Activated naive CD4-positive, alpha-beta T cell treated with anti-CD3 and anti-CD28 coated beads, Interleukin-2, amount 50 U/mL, for 24 hours (primary cell): ENCODE results near the gene CEP70.
"Not testable (repeated sequence)": the region's sequence is repeated elsewhere in the genome, so short reads cannot be mapped to it uniquely, and the experiment has no call there.

Experiments
- H3K27ac Mint-ChIP-seq: one replicate; pipeline ENCODE4 v1.8.0; 2021; ENCODE audit warnings: mild to moderate bottlenecking, mixed read lengths
- H3K27me3 Mint-ChIP-seq: one replicate; pipeline ENCODE4 v1.8.0; 2021; ENCODE audit warnings: mixed read lengths
- H3K36me3 Mint-ChIP-seq: one replicate; pipeline ENCODE4 v1.8.0; 2021; ENCODE audit warnings: mixed read lengths
- H3K4me1 Mint-ChIP-seq: one replicate; pipeline ENCODE4 v1.8.0; 2021; ENCODE audit warnings: mixed read lengths
- H3K4me3 Mint-ChIP-seq: one replicate; pipeline ENCODE4 v1.8.0; 2021; ENCODE audit warnings: mild to moderate bottlenecking, mixed read lengths
- H3K9me3 Mint-ChIP-seq: one replicate; pipeline ENCODE4 v1.8.0; 2021; ENCODE audit warnings: mixed read lengths

The CEP70 gene

DNA sequence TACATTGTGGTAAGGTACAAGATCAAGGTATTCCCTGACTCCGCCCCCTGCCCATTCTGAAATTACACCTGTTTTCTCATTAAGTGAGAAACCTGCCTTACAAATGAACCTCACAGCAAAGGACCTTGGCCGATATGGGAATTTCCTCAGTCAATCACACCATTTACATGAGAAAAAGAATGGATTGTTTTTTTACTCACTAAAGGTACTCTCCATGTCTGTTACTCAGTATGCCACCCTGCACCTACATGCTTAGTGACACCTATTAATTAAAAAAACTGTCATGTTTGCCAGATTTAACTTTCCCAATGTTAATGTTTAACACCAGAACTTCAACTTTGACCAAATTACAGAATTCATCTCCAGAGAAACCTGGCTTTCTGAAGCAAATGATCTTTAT is 97.6 kb downstream of the CEP70 start:
- peaks cover 31% of the 10 kb centered on the region for H3K36me3 Mint-ChIP-seq
- no peak overlapping the region for H3K4me3 Mint-ChIP-seq
- no peak overlapping the region for H3K27ac Mint-ChIP-seq
- no peaks in the 10 kb centered on the region for H3K27me3 Mint-ChIP-seq
- no peaks in the 10 kb centered on the region for H3K4me1 Mint-ChIP-seq
- peaks cover 10% of the 10 kb centered on the region for H3K9me3 Mint-ChIP-seq

- not testable (repeated sequence) for H3K27ac Mint-ChIP-seq
- H3K36me3 Mint-ChIP-seq, result peaks cover 31% of the 10 kb centered on the region
These were observed 98.4 kb downstream of the CEP70 start for GRCh38 chr3:138495638-138496037.

DNA sequence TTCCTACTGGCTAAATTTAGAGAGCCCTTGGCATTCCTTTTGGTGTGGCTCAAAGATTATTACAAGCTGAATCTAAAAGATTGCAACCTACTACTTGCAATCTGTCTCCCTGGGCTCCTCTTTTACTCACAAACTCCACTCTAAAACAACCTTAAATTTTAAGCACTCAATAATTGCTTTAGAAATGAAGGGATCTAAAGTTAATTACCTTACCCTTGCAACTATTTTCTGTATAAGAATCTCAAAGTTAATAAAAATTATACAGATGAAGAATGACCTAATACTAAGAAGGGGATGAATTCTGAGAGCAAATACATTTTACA is 99.5 kb downstream of the CEP70 start:
- Mint-ChIP-seq H3K4me1 (no peaks in the 10 kb centered on the region), H3K4me3 (no peak overlapping the region), H3K27me3 (no peaks in the 10 kb centered on the region), H3K9me3 (peaks cover 14% of the 10 kb centered on the region), H3K27ac (no peak overlapping the region), H3K36me3 (peaks cover 26% of the 10 kb centered on the region)

More at GRCh38 chr3:138495638-138496037, 98.4 kb downstream of the CEP70 start:
- not testable (repeated sequence) for H3K27me3 Mint-ChIP-seq, H3K4me3 Mint-ChIP-seq, H3K4me1 Mint-ChIP-seq
- H3K9me3 Mint-ChIP-seq, result peaks cover 13% of the 10 kb centered on the region

- Mint-ChIP-seq H3K4me3 (no peak overlapping the region), H3K27me3 (no peaks in the 10 kb centered on the region), H3K27ac (no peak overlapping the region), H3K36me3 (peaks cover 25% of the 10 kb centered on the region), H3K4me1 (no peaks in the 10 kb centered on the region), H3K9me3 (peaks cover 16% of the 10 kb centered on the region)
These were observed 100.1 kb downstream of the CEP70 start for GRCh38 chr3:138493804-138494606.

- H3K9me3 Mint-ChIP-seq, result peaks cover 20% of the 10 kb centered on the region
- H3K27me3 Mint-ChIP-seq, result no peaks in the 10 kb centered on the region
- no peak overlapping the region for H3K27ac Mint-ChIP-seq
- no peak overlapping the region for H3K4me3 Mint-ChIP-seq
- H3K4me1 Mint-ChIP-seq, result no peaks in the 10 kb centered on the region
- H3K36me3 Mint-ChIP-seq, result peaks cover 28% of the 10 kb centered on the region
These were observed 100.9 kb downstream of the CEP70 start for GRCh38 chr3:138492980-138493675.

- H3K4me3 Mint-ChIP-seq, result no peak overlapping the region
These were observed 102.1 kb downstream of the CEP70 start for GRCh38 chr3:138491971-138492370.

GRCh38 chr3:138486580-138486979 is 107.5 kb downstream of the CEP70 start:
- H3K9me3 Mint-ChIP-seq, H3K36me3 Mint-ChIP-seq, H3K27ac Mint-ChIP-seq, H3K4me3 Mint-ChIP-seq, H3K27me3 Mint-ChIP-seq, H3K4me1 Mint-ChIP-seq: not testable (repeated sequence)

More at GRCh38 chr3:138491971-138492370, 102.1 kb downstream of the CEP70 start:
- Mint-ChIP-seq H3K36me3 (peaks cover 25% of the 10 kb centered on the region), H3K4me1 (no peaks in the 10 kb centered on the region), H3K27ac (no peak overlapping the region), H3K9me3 (peaks cover 20% of the 10 kb centered on the region), H3K27me3 (no peaks in the 10 kb centered on the region)

DNA sequence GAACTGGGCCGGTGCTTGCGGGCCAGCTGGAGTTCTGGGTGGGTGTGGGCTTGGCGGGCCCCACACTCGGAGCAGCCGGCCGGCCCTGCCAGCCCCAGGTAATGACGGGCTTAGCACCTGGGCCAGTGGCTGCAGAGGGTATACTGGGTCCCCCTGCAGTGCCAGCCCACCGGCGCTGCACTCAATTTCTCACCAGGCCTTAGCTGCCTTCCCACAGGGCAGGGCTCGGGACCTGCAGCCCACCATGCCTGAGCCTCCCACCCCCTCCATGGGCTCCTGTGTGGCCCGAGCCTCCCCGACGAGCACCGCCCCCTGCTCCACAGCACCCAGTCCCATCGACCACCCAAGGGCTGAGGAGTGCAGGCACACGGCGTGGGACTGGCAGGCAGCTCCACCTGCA is 109.4 kb downstream of the CEP70 start:
- H3K4me1 Mint-ChIP-seq, H3K9me3 Mint-ChIP-seq, H3K4me3 Mint-ChIP-seq, H3K27ac Mint-ChIP-seq, H3K36me3 Mint-ChIP-seq, H3K27me3 Mint-ChIP-seq: not testable (repeated sequence)

DNA sequence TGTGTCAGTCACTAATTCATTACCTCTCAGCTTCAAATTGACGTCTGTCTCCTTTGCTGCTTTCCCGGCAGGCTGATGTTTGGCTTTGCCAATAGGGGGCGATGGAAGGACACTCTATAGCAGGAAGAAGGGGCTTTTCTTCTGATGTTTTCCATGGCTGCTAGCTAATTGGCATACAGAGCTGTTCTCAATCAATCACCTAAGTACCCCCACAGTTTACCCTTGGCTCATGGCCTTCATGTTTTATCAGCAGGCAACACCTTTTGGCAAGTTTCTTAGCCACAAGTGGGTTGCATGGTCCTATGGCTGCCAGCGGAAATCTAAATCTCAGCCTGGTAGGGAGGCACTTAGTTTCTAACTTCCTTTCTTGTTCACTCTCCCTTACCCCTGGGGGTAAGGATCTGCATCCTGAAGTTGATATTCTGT is 114.6 kb downstream of the CEP70 start:
- H3K27me3 Mint-ChIP-seq, result peaks cover 3% of the 10 kb centered on the region

GRCh38 chr3:138477801-138478200 is 116.3 kb downstream of the CEP70 start:
- Mint-ChIP-seq H3K27ac (no peak overlapping the region), H3K9me3 (no peaks in the 10 kb centered on the region), H3K36me3 (no peaks in the 10 kb centered on the region)

More for the DNA sequence above, 114.6 kb downstream of the CEP70 start:
- Mint-ChIP-seq H3K9me3 (no peaks in the 10 kb centered on the region), H3K4me3 (no peak overlapping the region), H3K4me1 (no peaks in the 10 kb centered on the region), H3K27ac (no peak overlapping the region), H3K36me3 (no peaks in the 10 kb centered on the region)

DNA sequence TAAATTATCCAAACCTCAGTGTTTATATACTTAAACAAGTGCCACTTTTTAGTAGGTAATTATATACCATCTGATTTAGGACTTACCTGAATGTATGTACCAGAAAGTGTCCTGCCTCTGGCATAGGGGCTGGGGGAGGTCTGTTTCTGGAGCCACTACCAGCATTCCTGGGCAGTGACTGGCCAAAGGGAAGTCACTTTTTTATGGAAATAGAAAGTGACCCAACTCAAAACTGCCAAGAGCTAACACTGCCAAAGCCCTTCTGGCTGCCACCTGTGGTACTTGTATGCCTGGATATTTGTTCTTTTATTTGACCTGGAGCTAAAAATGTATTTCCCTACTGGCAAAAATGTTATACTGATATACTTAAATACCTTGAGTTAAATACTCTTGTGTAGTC is 116.9 kb downstream of the CEP70 start:
- no peaks in the 10 kb centered on the region for H3K4me1 Mint-ChIP-seq
- H3K9me3 Mint-ChIP-seq, result no peaks in the 10 kb centered on the region
- H3K4me3 Mint-ChIP-seq, result no peak overlapping the region
- no peaks in the 10 kb centered on the region for H3K36me3 Mint-ChIP-seq
- H3K27me3 Mint-ChIP-seq, result no peaks in the 10 kb centered on the region
- H3K27ac Mint-ChIP-seq, result no peak overlapping the region

More at GRCh38 chr3:138477801-138478200, 116.3 kb downstream of the CEP70 start:
- H3K27me3 Mint-ChIP-seq, result peaks cover 3% of the 10 kb centered on the region
- no peak overlapping the region for H3K4me3 Mint-ChIP-seq
- no peaks in the 10 kb centered on the region for H3K4me1 Mint-ChIP-seq

GRCh38 chr3:138476526-138476925 is 117.5 kb downstream of the CEP70 start:
- no peaks in the 10 kb centered on the region for H3K4me1 Mint-ChIP-seq

GRCh38 chr3:138474163-138474562 is 119.9 kb downstream of the CEP70 start:
- Mint-ChIP-seq H3K4me1 (no peaks in the 10 kb centered on the region), H3K27ac (no peak overlapping the region), H3K36me3 (no peaks in the 10 kb centered on the region), H3K4me3 (no peak overlapping the region), H3K27me3 (peaks cover 1% of the 10 kb centered on the region), H3K9me3 (no peaks in the 10 kb centered on the region)

More at GRCh38 chr3:138476526-138476925, 117.5 kb downstream of the CEP70 start:
- no peaks in the 10 kb centered on the region for H3K9me3 Mint-ChIP-seq
- no peaks in the 10 kb centered on the region for H3K27me3 Mint-ChIP-seq
- no peak overlapping the region for H3K27ac Mint-ChIP-seq
- H3K4me3 Mint-ChIP-seq, result no peak overlapping the region
- H3K36me3 Mint-ChIP-seq, result no peaks in the 10 kb centered on the region

DNA sequence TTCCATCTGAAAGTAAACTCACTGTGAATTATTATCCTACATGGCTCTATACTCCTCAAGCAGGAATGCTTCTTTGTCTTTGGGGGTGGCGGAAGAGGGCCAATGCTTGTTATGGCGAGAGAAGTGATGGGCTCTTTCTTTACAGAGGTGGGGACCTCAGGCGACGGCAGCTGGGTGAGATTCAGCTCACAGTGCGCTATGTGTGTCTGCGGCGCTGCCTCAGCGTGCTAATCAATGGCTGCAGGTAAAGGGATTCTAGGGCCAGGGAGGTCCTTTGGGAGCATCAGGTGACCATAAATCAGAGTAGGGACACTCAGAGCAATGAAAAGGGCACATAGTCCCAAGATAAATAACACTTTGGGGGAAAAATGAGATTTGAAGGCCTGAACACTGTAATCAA is 120.7 kb downstream of the CEP70 start:
- H3K4me1 Mint-ChIP-seq, result no peaks in the 10 kb centered on the region
- peaks cover 1% of the 10 kb centered on the region for H3K27me3 Mint-ChIP-seq
- no peak overlapping the region for H3K4me3 Mint-ChIP-seq

GRCh38 chr3:138472141-138472825 is 121.8 kb downstream of the CEP70 start:
- Mint-ChIP-seq H3K4me3 (no peak overlapping the region), H3K27ac (no peak overlapping the region), H3K4me1 (no peaks in the 10 kb centered on the region), H3K9me3 (no peaks in the 10 kb centered on the region), H3K36me3 (no peaks in the 10 kb centered on the region), H3K27me3 (peaks cover 4% of the 10 kb centered on the region)

More for the DNA sequence above, 120.7 kb downstream of the CEP70 start:
- Mint-ChIP-seq H3K27ac (no peak overlapping the region), H3K36me3 (no peaks in the 10 kb centered on the region), H3K9me3 (no peaks in the 10 kb centered on the region)

DNA sequence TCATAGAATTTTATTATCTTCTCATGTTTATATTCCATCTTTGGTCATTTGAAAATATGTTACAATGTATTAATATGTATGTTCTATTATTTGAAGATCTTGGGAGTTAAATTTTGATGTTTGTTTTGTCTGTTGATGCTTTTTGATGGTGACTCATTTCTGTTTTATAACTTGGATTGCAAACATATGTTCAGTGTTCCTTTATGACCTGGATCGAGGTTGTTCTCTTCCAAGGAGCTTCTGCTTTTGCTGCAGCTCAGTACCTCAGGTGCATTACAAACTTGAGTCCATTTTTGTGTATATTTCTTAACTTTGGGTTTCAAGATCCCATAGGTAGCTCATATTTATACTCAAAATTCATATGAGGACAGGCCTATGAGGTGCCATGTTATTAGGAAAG is 122.6 kb downstream of the CEP70 start:
- H3K27me3 Mint-ChIP-seq, result peaks cover 5% of the 10 kb centered on the region
- H3K27ac Mint-ChIP-seq, result no peak overlapping the region
- H3K9me3 Mint-ChIP-seq, result no peaks in the 10 kb centered on the region

More for the DNA sequence above, 122.6 kb downstream of the CEP70 start:
- Mint-ChIP-seq H3K4me3 (no peak overlapping the region), H3K4me1 (no peaks in the 10 kb centered on the region), H3K36me3 (no peaks in the 10 kb centered on the region)
